WTC11 (cell line): ENCODE data around the gene GABRG3. TPM values are rescaled to one million over a fixed set of nuclear protein-coding genes. Genes with fewer than 3 reads are reported as not detected.

Experiments
- ATAC-seq: fragments of 200-7000 bp; cut with Tn5 transposase; 2 replicates; pipeline ENCODE4 v1.10.0; 2021; ENCODE audit warnings: mild to moderate bottlenecking, moderate library complexity
- CTCF ChIA-PET: fragments of 300-600 bp; sonication (Branson Sonifier 250); formaldehyde crosslinking; loops from one replicate; lab custom pipeline; 2021; ENCODE audit warnings: antibody characterized with exemption; lab: Charles Lee
- POLR2A ChIA-PET: fragments of 350-600 bp; sonication (Branson Sonifier 250); formaldehyde crosslinking; loops from one replicate; lab custom pipeline; 2021; ENCODE audit warnings: antibody characterized with exemption; lab: Charles Lee
- DNase-seq: peaks from one replicate; pipeline ENCODE4 v3.0.0; 2021; ENCODE audit warnings: low spot score
- H3K27ac Mint-ChIP-seq: 2 replicates; pipeline ENCODE4 v1.8.0; 2021; ENCODE audit warnings: mixed read lengths
- H3K27me3 Mint-ChIP-seq: 2 replicates; pipeline ENCODE4 v1.8.0; 2021; ENCODE audit warnings: low read depth, mild to moderate bottlenecking, moderate library complexity, mixed read lengths
- H3K36me3 Mint-ChIP-seq: 2 replicates; pipeline ENCODE4 v1.8.0; 2021; ENCODE audit warnings: mixed read lengths
- H3K4me1 Mint-ChIP-seq: 2 replicates; pipeline ENCODE4 v1.8.0; 2022; ENCODE audit warnings: mixed read lengths
- H3K4me3 Mint-ChIP-seq: 2 replicates; pipeline ENCODE4 v1.8.0; 2021; ENCODE audit warnings: mild to moderate bottlenecking, moderate library complexity, mixed read lengths
- H3K9me3 Mint-ChIP-seq: 2 replicates; pipeline ENCODE4 v1.8.0; 2021; ENCODE audit warnings: mixed read lengths
- AR ChIP-seq: fragments of 250-450 bp; sonication (Bioruptor Pico); IDR thresholded peaks from 2 replicates; pipeline ENCODE4 v1.9.0; 2021; ENCODE audit warnings: mild to moderate bottlenecking
- ATF1 ChIP-seq: sonication (generic); formaldehyde crosslinking; IDR thresholded peaks from 2 replicates; pipeline ENCODE4 v1.8.1; 2023; ENCODE audit warnings: mild to moderate bottlenecking, moderate library complexity, missing genetic modification reagents
- ATF3 ChIP-seq: sonication (generic); formaldehyde crosslinking; conservative IDR thresholded peaks from 2 replicates; pipeline ENCODE4 v1.8.1; 2022; ENCODE audit warnings: mild to moderate bottlenecking, missing genetic modification reagents
- CBFB ChIP-seq: sonication (generic); formaldehyde crosslinking; IDR thresholded peaks from 2 replicates; pipeline ENCODE4 v1.8.1; 2022; ENCODE audit warnings: mild to moderate bottlenecking, low read depth, missing genetic modification reagents
- CREM ChIP-seq: sonication (generic); formaldehyde crosslinking; IDR thresholded peaks from 2 replicates; pipeline ENCODE4 v1.8.1; 2022; ENCODE audit warnings: mild to moderate bottlenecking, missing genetic modification reagents, moderate library complexity
- FOXK1 ChIP-seq: sonication (generic); formaldehyde crosslinking; IDR thresholded peaks from 2 replicates; pipeline ENCODE4 v1.8.0; 2022; ENCODE audit warnings: mild to moderate bottlenecking, moderate library complexity, missing genetic modification reagents
- FOXP1 ChIP-seq: sonication (generic); formaldehyde crosslinking; IDR thresholded peaks from 2 replicates; pipeline ENCODE4 v1.8.0; 2022; ENCODE audit warnings: missing genetic modification reagents, mild to moderate bottlenecking, moderate library complexity, borderline replicate concordance
- HMGXB4 ChIP-seq: sonication (generic); formaldehyde crosslinking; IDR thresholded peaks from 2 replicates; pipeline ENCODE4 v1.8.1; 2023; ENCODE audit warnings: mild to moderate bottlenecking, moderate library complexity, missing genetic modification reagents
- IRF1 ChIP-seq: sonication (generic); formaldehyde crosslinking; IDR thresholded peaks from 2 replicates; pipeline ENCODE4 v1.8.0; 2023; ENCODE audit warnings: missing genetic modification reagents
- NR2C2 ChIP-seq: sonication (generic); formaldehyde crosslinking; IDR thresholded peaks from 2 replicates; pipeline ENCODE4 v1.8.0; 2022; ENCODE audit warnings: mild to moderate bottlenecking, missing genetic modification reagents
- NR3C1 ChIP-seq: sonication (generic); formaldehyde crosslinking; conservative IDR thresholded peaks from 2 replicates; pipeline ENCODE4 v1.8.1; 2023; ENCODE audit warnings: low read depth, mild to moderate bottlenecking, missing genetic modification reagents
- RELA ChIP-seq: sonication (generic); formaldehyde crosslinking; IDR thresholded peaks from 2 replicates; pipeline ENCODE4 v1.8.1; 2022; ENCODE audit warnings: missing genetic modification reagents, mild to moderate bottlenecking, borderline replicate concordance
- SP1 ChIP-seq: sonication (generic); formaldehyde crosslinking; conservative IDR thresholded peaks from 2 replicates; pipeline ENCODE4 v1.8.1; 2022; ENCODE audit warnings: missing genetic modification reagents
- STAT6 ChIP-seq: sonication (generic); formaldehyde crosslinking; conservative IDR thresholded peaks from 2 replicates; pipeline ENCODE4 v1.8.1; 2023; ENCODE audit warnings: mild to moderate bottlenecking, low read depth, missing genetic modification reagents, moderate library complexity
- ZBTB21 ChIP-seq: sonication (generic); formaldehyde crosslinking; IDR thresholded peaks from 2 replicates; pipeline ENCODE4 v1.8.1; 2023; ENCODE audit warnings: mild to moderate bottlenecking, missing genetic modification reagents, borderline replicate concordance
- ZNF425 ChIP-seq: fragments of 250-450 bp; sonication (Bioruptor Pico); conservative IDR thresholded peaks from 2 replicates; pipeline ENCODE4 v1.9.0; 2021; ENCODE audit warnings: mild to moderate bottlenecking
- ZSCAN18 ChIP-seq: fragments of 250-450 bp; sonication (Bioruptor Pico); IDR thresholded peaks from 2 replicates; pipeline ENCODE4 v2.1.2; 2022; ENCODE audit warnings: mild to moderate bottlenecking, moderate library complexity
- total RNA-seq: library from RNA; stranded (reverse); gene quantifications from 3 replicates; pipeline ENCODE4 v1.2.3, GENCODE V29; 2021

GABRG3 gene
- total RNA-seq, 1 experiment from 2014 or later: 0.72 TPM

- CTCF ChIA-PET: interaction anchor here (0.9 to 1.8 kb wide), 2 partner anchors 145 to 154 kb away, joined by 5 to 7 read pairs; no protein-coding TSS in a partner anchor
- no peak for TF ChIP-seq ZSCAN18 (CRISPR knock-in tag)
- H3K4me3 Mint-ChIP-seq: no peak overlapping the region
- H3K9me3 Mint-ChIP-seq: peaks cover 21% of the 10 kb centered on the region
- POLR2A ChIA-PET: interaction anchor here (0.7 kb wide), 1 partner anchor 12 kb away, joined by 4 read pairs; no protein-coding TSS in a partner anchor
- no peak overlapping the region for H3K27ac Mint-ChIP-seq
- ATAC-seq (no peak), DNase-seq (no peak)
- H3K36me3 Mint-ChIP-seq: no peaks in the 10 kb centered on the region
- H3K27me3 Mint-ChIP-seq: no peaks in the 10 kb centered on the region
- H3K4me1 Mint-ChIP-seq: peaks cover 4% of the 10 kb centered on the region
Observed at GRCh38 chr15:27214032-27214431, 243.1 kb downstream of the GABRG3 start.

- TF ChIP-seq NR2C2 (CRISPR knock-in tag) (no peak), AR (CRISPR knock-in tag) (no peak), STAT6 (CRISPR knock-in tag) (no peak), IRF1 (no peak)
- no peak for ATAC-seq
- CTCF ChIA-PET: interaction anchor here (0.7 to 1.8 kb wide), 3 partner anchors 144 to 312 kb away, joined by 5 to 7 read pairs (median 5); no protein-coding TSS in a partner anchor
Observed at GRCh38 chr15:27214961-27215360, 244.0 kb downstream of the GABRG3 start.

GRCh38 chr15:27218426-27218825 is 247.4 kb downstream of the GABRG3 start:
- ATAC-seq: no peak
- H3K36me3 Mint-ChIP-seq: no peaks in the 10 kb centered on the region
- TF ChIP-seq NR3C1 (CRISPR knock-in tag) (no peak), CBFB (CRISPR knock-in tag) (no peak), ATF1 (CRISPR knock-in tag) (no peak), NR2C2 (CRISPR knock-in tag) (no peak), ATF3 (CRISPR knock-in tag) (no peak), IRF1 (no peak), ZNF425 (CRISPR knock-in tag) (no peak), FOXK1 (no peak), ZBTB21 (CRISPR knock-in tag) (no peak), CREM (CRISPR knock-in tag) (no peak), SP1 (no peak), RELA (CRISPR knock-in tag) (no peak), FOXP1 (CRISPR knock-in tag) (no peak), HMGXB4 (CRISPR knock-in tag) (no peak)

More at GRCh38 chr15:27214961-27215360, 244.0 kb downstream of the GABRG3 start:
- DNase-seq: no peak
- Mint-ChIP-seq H3K4me3 (no peak overlapping the region), H3K36me3 (no peaks in the 10 kb centered on the region), H3K27me3 (no peaks in the 10 kb centered on the region), H3K4me1 (peaks cover 4% of the 10 kb centered on the region), H3K27ac (no peak overlapping the region), H3K9me3 (peaks cover 21% of the 10 kb centered on the region)
- POLR2A ChIA-PET: interaction anchor here (0.5 kb wide), 1 partner anchor 49 kb away, joined by 3 read pairs; no protein-coding TSS in a partner anchor

More at GRCh38 chr15:27218426-27218825, 247.4 kb downstream of the GABRG3 start:
- CTCF ChIA-PET: interaction anchor here (1.0 kb wide), 1 partner anchor 140 kb away, joined by 3 read pairs; no protein-coding TSS in a partner anchor
- POLR2A ChIA-PET: no interaction called here
- no peak overlapping the region for H3K27ac Mint-ChIP-seq
- peaks cover 8% of the 10 kb centered on the region for H3K9me3 Mint-ChIP-seq
- no peaks in the 10 kb centered on the region for H3K27me3 Mint-ChIP-seq
- H3K4me1 Mint-ChIP-seq: peaks cover 4% of the 10 kb centered on the region
- DNase-seq: no peak
- no peak overlapping the region for H3K4me3 Mint-ChIP-seq
